ENCODE measurements around the gene BPTF. TPM values are rescaled to one million over a fixed set of nuclear protein-coding genes. Genes with fewer than 3 reads are reported as not detected.
"Not testable (repeated sequence)": the region's sequence is repeated elsewhere in the genome, so short reads cannot be mapped to it uniquely, and the experiment has no call there.

The BPTF gene
- total RNA-seq, 2 donors from 2014 or later = 53.3 to 77.3 TPM

DNA sequence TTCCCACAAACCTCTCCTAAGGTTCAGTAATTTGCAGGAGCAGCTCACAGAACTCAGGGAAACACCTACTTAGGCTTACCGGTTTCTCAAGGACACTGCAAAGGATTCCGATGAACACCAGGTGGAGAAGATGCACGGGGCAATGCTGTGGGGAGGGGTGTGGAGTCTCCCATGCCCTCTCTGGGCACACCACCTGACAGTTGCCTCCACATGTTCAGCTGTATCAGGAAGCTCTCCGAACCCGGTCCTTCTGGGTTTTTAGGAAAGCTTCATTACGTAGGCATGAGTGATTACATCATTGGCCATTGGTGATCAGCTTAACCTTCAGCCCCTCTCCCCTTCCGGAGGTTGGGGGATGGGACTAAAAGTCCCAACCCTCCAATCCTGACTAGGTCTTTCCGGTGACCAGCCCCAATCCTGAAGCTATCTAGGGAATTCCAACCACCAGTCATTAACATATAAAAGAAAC, 149.3 kb downstream of the BPTF start:
- Histone ChIP-seq H3K27ac (no peak overlapping the region), H3K4me1 (ENCODE audit: control insufficient read depth in 1 of 2, low read depth in 2 of 2) (no peaks in the 10 kb centered on the region), H3K36me3 (no peaks in the 10 kb centered on the region), H3K27me3 (replicated peaks; ENCODE audit: insufficient read depth) (no peaks in the 10 kb centered on the region), H3K4me3 (no peak overlapping the region), H3K9me3 (no peaks in the 10 kb centered on the region)
- TF ChIP-seq, protein P1, sequence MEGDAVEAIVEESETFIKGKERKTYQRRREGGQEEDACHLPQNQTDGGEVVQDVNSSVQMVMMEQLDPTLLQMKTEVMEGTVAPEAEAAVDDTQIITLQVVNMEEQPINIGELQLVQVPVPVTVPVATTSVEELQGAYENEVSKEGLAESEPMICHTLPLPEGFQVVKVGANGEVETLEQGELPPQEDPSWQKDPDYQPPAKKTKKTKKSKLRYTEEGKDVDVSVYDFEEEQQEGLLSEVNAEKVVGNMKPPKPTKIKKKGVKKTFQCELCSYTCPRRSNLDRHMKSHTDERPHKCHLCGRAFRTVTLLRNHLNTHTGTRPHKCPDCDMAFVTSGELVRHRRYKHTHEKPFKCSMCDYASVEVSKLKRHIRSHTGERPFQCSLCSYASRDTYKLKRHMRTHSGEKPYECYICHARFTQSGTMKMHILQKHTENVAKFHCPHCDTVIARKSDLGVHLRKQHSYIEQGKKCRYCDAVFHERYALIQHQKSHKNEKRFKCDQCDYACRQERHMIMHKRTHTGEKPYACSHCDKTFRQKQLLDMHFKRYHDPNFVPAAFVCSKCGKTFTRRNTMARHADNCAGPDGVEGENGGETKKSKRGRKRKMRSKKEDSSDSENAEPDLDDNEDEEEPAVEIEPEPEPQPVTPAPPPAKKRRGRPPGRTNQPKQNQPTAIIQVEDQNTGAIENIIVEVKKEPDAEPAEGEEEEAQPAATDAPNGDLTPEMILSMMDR (IDR thresholded peaks at IDR 0.05) = no peak
- ATAC-seq (ENCODE audit: insufficient number of reproducible peaks, low FRiP score, low read depth) (no peak), DNase-seq (ENCODE audit: low spot score) (no peak)

DNA sequence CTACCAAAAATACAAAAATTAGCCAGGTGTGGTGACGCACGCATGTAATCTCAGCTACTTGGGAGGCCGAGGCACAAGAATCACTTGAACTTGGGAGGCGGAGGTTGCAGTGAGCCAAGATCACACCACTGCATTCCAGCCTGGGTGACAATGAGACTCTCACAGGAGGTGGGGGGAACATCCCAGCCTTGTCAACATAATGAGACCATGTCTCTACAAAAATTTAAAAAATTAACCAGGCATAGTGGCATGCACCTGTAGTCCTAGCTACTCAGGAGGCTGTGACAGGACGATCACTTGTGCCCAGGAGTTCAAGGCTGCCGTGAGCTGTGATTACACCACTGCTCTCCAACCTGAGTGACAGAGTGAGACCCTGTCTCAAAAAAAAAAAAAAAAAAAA, 151.0 kb downstream of the BPTF start:
- not testable (repeated sequence) for DNase-seq (ENCODE audit: low spot score); H3K9me3 ChIP-seq; H3K27ac ChIP-seq; H3K27me3 ChIP-seq (replicated peaks; ENCODE audit: insufficient read depth); H3K4me3 ChIP-seq; H3K36me3 ChIP-seq; ATAC-seq (ENCODE audit: insufficient number of reproducible peaks, low FRiP score, low read depth); H3K4me1 ChIP-seq (ENCODE audit: control insufficient read depth in 1 of 2, low read depth in 2 of 2)

DNA sequence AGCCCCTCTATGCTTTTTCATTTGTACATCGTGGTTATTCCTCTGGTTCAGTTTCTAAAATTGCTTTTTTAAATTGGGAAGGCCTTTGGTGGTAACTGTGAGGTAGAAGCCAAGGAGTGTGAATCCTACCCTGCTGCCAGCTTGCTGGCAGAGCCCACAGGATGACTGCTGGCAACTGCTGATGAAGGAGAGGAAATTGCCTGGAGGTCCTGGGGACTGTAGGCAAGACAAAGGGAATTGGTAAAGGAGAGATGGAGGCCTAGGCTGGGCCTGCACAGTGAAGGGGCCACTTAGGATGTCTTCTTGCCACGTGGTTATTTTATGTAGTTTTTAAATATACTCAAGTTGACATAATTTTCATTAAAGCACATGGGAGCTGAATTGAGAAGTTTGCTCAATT, 155.2 kb downstream of the BPTF start:
- no peaks in the 10 kb centered on the region for H3K27me3 ChIP-seq (replicated peaks; ENCODE audit: insufficient read depth)
- no peak for DNase-seq (ENCODE audit: low spot score)
- no peaks in the 10 kb centered on the region for H3K4me1 ChIP-seq (ENCODE audit: control insufficient read depth in 1 of 2, low read depth in 2 of 2)
- ATAC-seq (ENCODE audit: insufficient number of reproducible peaks, low FRiP score, low read depth) = no peak
- no peaks in the 10 kb centered on the region for H3K9me3 ChIP-seq
- no peak overlapping the region for H3K27ac ChIP-seq
- TF ChIP-seq, protein P1 (IDR thresholded peaks at IDR 0.05) = no peak
- H3K4me3 ChIP-seq = no peak overlapping the region
- no peaks in the 10 kb centered on the region for H3K36me3 ChIP-seq

- H3K27ac ChIP-seq; ATAC-seq (ENCODE audit: insufficient number of reproducible peaks, low FRiP score, low read depth); DNase-seq (ENCODE audit: low spot score); H3K27me3 ChIP-seq (replicated peaks; ENCODE audit: insufficient read depth); H3K9me3 ChIP-seq; H3K4me1 ChIP-seq (ENCODE audit: control insufficient read depth in 1 of 2, low read depth in 2 of 2); H3K36me3 ChIP-seq; H3K4me3 ChIP-seq: not testable (repeated sequence)
Measured at GRCh38 chr17:67980883-67981282, 155.6 kb downstream of the BPTF start.

- DNase-seq (ENCODE audit: low spot score) (no peak), ATAC-seq (ENCODE audit: insufficient number of reproducible peaks, low FRiP score, low read depth) (no peak)
- Histone ChIP-seq H3K36me3 (no peaks in the 10 kb centered on the region), H3K9me3 (no peaks in the 10 kb centered on the region), H3K27ac (no peak overlapping the region), H3K27me3 (replicated peaks; ENCODE audit: insufficient read depth) (no peaks in the 10 kb centered on the region), H3K4me1 (ENCODE audit: control insufficient read depth in 1 of 2, low read depth in 2 of 2) (no peaks in the 10 kb centered on the region), H3K4me3 (no peak overlapping the region)
- TF ChIP-seq, protein P1 (IDR thresholded peaks at IDR 0.05) = no peak
Measured at GRCh38 chr17:67982034-67982640, 156.8 kb downstream of the BPTF start.

- H3K9me3 ChIP-seq = no peaks in the 10 kb centered on the region
- H3K27me3 ChIP-seq (replicated peaks; ENCODE audit: insufficient read depth) = no peaks in the 10 kb centered on the region
- ATAC-seq (ENCODE audit: insufficient number of reproducible peaks, low FRiP score, low read depth) = no peak
- no peaks in the 10 kb centered on the region for H3K4me1 ChIP-seq (ENCODE audit: control insufficient read depth in 1 of 2, low read depth in 2 of 2)
- TF ChIP-seq, protein P1 (IDR thresholded peaks at IDR 0.05) = no peak
- no peak for DNase-seq (ENCODE audit: low spot score)
- no peak overlapping the region for H3K27ac ChIP-seq
- H3K36me3 ChIP-seq = no peaks in the 10 kb centered on the region
- H3K4me3 ChIP-seq = no peak overlapping the region
Measured at GRCh38 chr17:67982686-67983382, 157.5 kb downstream of the BPTF start.
